GM12878 (cell line): ENCODE data around the gene CCL25.

Experiments used
- CTCF ChIP-seq, 3 experiments: IDR thresholded peaks in 2 of 3; conservative IDR thresholded peaks in 1 of 3; 2 replicates each; pipeline ENCODE4 v1.5.1; 2011; ENCODE audit warnings: low read depth in 3 of 3, low read length in 3 of 3, mild to moderate bottlenecking in 3 of 3, control low read depth in 2 of 3, moderate library complexity in 2 of 3, inconsistent platforms in 1 of 3, mixed read lengths in 1 of 3; ENCODE audit not compliant: control insufficient read depth in 2 of 3, insufficient read depth in 1 of 3; ENCODE audit errors: extremely low read depth in 1 of 3
- MAX ChIP-seq: IDR thresholded peaks from 2 replicates; pipeline ENCODE4 v1.6.1; 2012; ENCODE audit warnings: low read depth, low read length, improper control_type of control experiment
- NFIC ChIP-seq: IDR thresholded peaks from 2 replicates; pipeline ENCODE4 v1.6.1; 2012; ENCODE audit warnings: low read depth, mild to moderate bottlenecking, inconsistent platforms, low read length, moderate library complexity
- ZNF24 ChIP-seq: fragments of 450-650 bp; IDR thresholded peaks from 2 replicates; pipeline ENCODE4 v1.6.1; 2017; ENCODE audit warnings: antibody characterized with exemption, mild to moderate bottlenecking

- TF ChIP-seq ZNF24 (no peak), CTCF (IDR thresholded peaks at IDR 0.05 in 2 of 3, conservative IDR thresholded peaks at IDR 0.05 in 1 of 3; ENCODE audit: control insufficient read depth in 2 of 3, extremely low read depth in 1 of 3, insufficient read depth in 1 of 3, low read depth in 3 of 3, low read length in 3 of 3) (0 out of 6 replicates have a peak, but pooled peaks of 1 of the 3 experiments have one; percentile 2), NFIC (no peak), MAX (no peak)
Observed at GRCh38 chr19:8071912-8072311, 19.4 kb downstream of the CCL25 start.
